GM12892 (cell line): Measurements from ENCODE around the gene PILRA.
"Not testable (repeated sequence)": the region's sequence is repeated elsewhere in the genome, so short reads cannot be mapped to it uniquely, and the experiment has no call there.

Experiments
- POLR2A ChIP-seq: IDR thresholded peaks from 2 replicates; pipeline ENCODE4 v1.6.1; 2011; ENCODE audit warnings: low read depth, low read length, control low read depth
- POLR2AphosphoS5 ChIP-seq: IDR thresholded peaks from 2 replicates; pipeline ENCODE4 v1.6.1; 2011; ENCODE audit warnings: low read depth, low read length, control low read depth

DNA sequence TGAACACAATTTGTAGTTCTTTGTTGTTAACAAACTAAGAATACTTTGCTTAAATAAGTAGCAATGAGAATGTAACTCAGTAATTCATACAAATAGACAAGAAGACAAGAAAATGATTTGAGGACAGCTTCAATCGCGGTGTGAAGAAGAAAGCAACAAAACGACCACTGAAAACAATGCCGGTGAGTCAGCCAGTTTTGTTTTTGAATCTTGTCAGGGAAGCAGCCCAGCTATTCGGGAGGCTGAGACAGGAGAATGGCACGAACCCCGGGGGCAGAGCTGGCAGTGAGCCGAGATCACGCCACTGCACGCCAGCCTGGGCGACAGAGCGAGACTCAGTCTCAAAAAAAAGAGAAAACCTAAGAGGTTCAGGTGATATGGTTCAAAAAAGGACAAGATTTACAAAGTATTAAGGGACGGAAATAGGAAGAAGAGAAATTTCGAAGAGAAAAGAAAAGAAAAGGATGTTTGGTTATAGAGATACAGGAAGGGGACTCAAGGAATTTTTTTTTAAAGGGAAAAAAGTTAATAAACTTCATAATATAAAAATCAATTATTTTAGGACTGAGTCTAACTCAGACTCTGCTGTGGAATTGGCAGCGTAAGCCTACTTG, 35.1 kb upstream of the PILRA start:
- TF ChIP-seq POLR2AphosphoS5, POLR2A: not testable (repeated sequence)
